Naive thymus-derived CD8-positive, alpha-beta T cell (primary cell): Measurements from ENCODE around the gene PPP1R27. TPM values are rescaled to one million over a fixed set of nuclear protein-coding genes. Genes with fewer than 3 reads are reported as not detected.

ENCODE experiments used
- ATAC-seq, 2 donors: fragments of 150-1000 bp; cut with Tn5 transposase in 1 of 2; sonication (Bioruptor Pico), chemical (Tn5 transposase) in 1 of 2; 1 replicate in 1 of 2; 2 replicates in 1 of 2; pipeline ENCODE4 v1.10.0; 2021; ENCODE audit warnings: mild to moderate bottlenecking in 2 of 2, moderate library complexity in 2 of 2
- POLR2A ChIA-PET: fragments of 350-600 bp; sonication (Branson Sonifier 250); formaldehyde crosslinking; loops from one replicate; lab custom pipeline; 2021; ENCODE audit warnings: antibody characterized with exemption; lab: Charles Lee
- DNase-seq, 10 donors: peaks; one replicate each; pipeline versions ENCODE4 v3.0.0 to v3.0.0-alpha.2; 2020 to 2022
- H3K27ac Mint-ChIP-seq, 10 donors: one replicate each; pipeline ENCODE4 v1.8.0; 2020 to 2022; ENCODE audit warnings: mild to moderate bottlenecking in 10 of 10, mixed read lengths in 10 of 10, moderate library complexity in 4 of 10, inconsistent platforms in 1 of 10
- H3K27me3 Mint-ChIP-seq, 5 donors: one replicate each; pipeline ENCODE4 v1.8.0; 2021 to 2022; ENCODE audit warnings: mixed read lengths in 5 of 5
- H3K36me3 Mint-ChIP-seq, 3 donors: one replicate each; pipeline ENCODE4 v1.8.0; 2020 to 2022; ENCODE audit warnings: mixed read lengths in 3 of 3, mild to moderate bottlenecking in 2 of 3, inconsistent platforms in 1 of 3
- H3K4me1 Mint-ChIP-seq, 4 donors: one replicate each; pipeline ENCODE4 v1.8.0; 2021 to 2022; ENCODE audit warnings: mixed read lengths in 4 of 4
- H3K4me3 Mint-ChIP-seq, 10 donors: one replicate each; pipeline ENCODE4 v1.8.0; 2020 to 2022; ENCODE audit warnings: mild to moderate bottlenecking in 10 of 10, mixed read lengths in 10 of 10, moderate library complexity in 6 of 10, inconsistent platforms in 1 of 10
- H3K9me3 Mint-ChIP-seq, 9 donors: one replicate each; pipeline ENCODE4 v1.8.0; 2020 to 2022; ENCODE audit warnings: mixed read lengths in 9 of 9, mild to moderate bottlenecking in 3 of 9, inconsistent platforms in 1 of 9, moderate library complexity in 1 of 9
- polyA plus RNA-seq, 3 donors: library from polyadenylated mRNA; unstranded; fragments of 300-500 nt; fragmentation: Illumina TruSeq; gene quantifications; one replicate each; pipeline ENCODE4 v1.2.3, GENCODE V29; 2021
- total RNA-seq, 8 experiments: library from RNA in 2 of 8; stranded (reverse) in 2 of 8; gene quantifications; one replicate each; pipeline ENCODE4 v1.2.3 and lab custom pipeline; 2021 to 2026

PPP1R27 gene
- total and polyA plus RNA-seq, 5 experiments from 2014 or later, result 0.11 TPM; not detected in 4

DNA sequence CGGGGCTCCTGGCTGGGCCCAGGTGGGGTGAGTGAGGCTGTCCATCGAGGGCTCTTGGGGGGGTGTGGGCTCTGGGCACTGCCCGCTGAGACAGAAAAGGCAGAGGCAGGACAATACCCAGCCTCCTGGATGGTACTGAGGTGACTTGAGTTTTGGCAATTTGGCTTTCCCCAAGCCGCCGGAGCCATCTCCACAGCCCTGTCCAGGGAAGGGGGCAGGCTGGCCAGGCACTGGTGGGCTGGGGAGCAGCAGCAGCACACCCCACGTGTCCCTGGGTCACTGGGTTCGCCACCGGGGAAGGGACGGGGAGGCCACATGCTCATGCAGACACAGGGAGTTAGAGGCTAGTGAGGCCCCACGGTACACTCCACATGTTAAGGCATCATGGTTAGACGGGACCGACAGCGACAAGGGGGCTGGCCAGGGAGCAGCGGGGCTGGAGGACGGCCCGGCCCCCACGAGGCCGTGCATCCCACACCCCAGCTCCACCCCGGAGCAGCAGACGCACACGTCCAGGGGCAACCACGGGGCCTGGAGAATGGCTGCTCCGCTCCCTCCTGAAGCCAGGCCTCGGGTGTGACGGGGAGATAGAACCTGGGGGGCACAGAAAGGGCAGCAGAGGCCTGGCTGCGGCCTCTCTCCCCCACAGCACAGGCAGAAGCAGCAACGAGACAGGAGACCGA is 33.3 kb upstream of the PPP1R27 start:
- H3K27me3 Mint-ChIP-seq, result no peaks in the 10 kb centered on the region
- POLR2A ChIA-PET, result interaction anchor here (0.9 to 5.3 kb wide), 4 partner anchors 23 to 165 kb away, joined by 3 to 35 read pairs (median 14); partner anchors contain the start of genes MAFG, MRPL12 and SIRT7
- H3K36me3 Mint-ChIP-seq, result peaks cover 0 to 30% (median 2%) of the 10 kb centered on the region in 3 donors
- peaks cover 14 to 59% (median 39%) of the 10 kb centered on the region in 4 donors for H3K4me1 Mint-ChIP-seq
- DNase-seq, result peak in 1 of 10 donors; percentile 64
- H3K27ac Mint-ChIP-seq, result peak overlapping the region in 4 of 10 donors; percentile 35 to 80 (median 50)
- H3K4me3 Mint-ChIP-seq, result peak overlapping the region in 6 of 10 donors; percentile 22 to 69 (median 28)
- no peaks in the 10 kb centered on the region for H3K9me3 Mint-ChIP-seq
- no peak for ATAC-seq

DNA sequence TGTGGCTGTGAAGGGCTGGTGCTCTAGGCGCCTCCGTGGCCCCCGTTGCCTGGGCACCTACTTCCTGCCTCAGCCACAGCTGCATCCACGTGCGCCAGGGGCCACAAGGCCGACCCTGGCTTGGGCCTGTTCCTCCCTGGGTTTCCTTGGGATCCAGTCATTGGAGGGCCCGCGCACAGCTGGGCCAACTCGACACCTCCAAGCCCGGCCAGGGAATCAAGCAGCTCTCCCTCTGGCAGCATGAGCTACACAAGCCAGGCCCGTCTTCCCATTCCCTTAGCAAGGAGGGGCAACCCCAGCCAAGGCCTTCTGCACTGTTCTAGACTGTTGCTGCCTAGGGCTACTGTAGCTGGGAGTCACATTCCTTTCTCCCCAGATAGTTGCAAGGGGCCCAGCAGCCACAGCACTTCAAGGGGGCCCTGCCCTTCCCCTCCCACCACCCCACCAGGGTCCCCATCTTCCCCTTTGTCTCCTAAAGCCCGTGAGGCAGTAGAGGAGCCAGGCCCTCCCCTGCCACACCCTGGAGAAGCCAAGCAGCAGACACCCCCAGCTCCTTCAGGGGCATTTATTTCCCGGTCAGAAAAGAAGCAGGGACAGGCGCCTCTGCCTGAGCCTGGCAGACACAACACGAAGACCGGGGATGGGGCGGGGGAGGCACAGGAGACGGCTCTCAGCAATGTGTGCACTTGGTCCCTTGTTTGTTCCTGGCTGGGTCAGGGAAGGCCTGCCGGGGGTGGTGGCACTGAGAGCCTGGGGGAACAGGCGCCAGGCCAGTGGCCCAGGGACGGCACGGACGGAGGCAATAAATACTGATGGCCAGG is 32.5 kb upstream of the PPP1R27 start:
- DNase-seq, result peak in 5 of 10 donors; percentile 24 to 64 (median 31)
- POLR2A ChIA-PET, result interaction anchor here (0.6 to 3.5 kb wide), 5 partner anchors 13 to 164 kb away, joined by 3 to 22 read pairs (median 4); partner anchors contain the start of genes MAFG, MRPL12 and SIRT7
- peak overlapping the region in 9 of 10 donors; percentile 22 to 91 (median 73) for H3K27ac Mint-ChIP-seq
- H3K9me3 Mint-ChIP-seq, result no peaks in the 10 kb centered on the region
- H3K27me3 Mint-ChIP-seq, result no peaks in the 10 kb centered on the region
- ATAC-seq, result no peak
- peaks cover 15 to 61% (median 41%) of the 10 kb centered on the region in 4 donors for H3K4me1 Mint-ChIP-seq
- H3K36me3 Mint-ChIP-seq, result peaks cover 0 to 33% (median 4%) of the 10 kb centered on the region in 3 donors
- peak overlapping the region in 6 of 10 donors; percentile 11 to 58 (median 27) for H3K4me3 Mint-ChIP-seq

DNA sequence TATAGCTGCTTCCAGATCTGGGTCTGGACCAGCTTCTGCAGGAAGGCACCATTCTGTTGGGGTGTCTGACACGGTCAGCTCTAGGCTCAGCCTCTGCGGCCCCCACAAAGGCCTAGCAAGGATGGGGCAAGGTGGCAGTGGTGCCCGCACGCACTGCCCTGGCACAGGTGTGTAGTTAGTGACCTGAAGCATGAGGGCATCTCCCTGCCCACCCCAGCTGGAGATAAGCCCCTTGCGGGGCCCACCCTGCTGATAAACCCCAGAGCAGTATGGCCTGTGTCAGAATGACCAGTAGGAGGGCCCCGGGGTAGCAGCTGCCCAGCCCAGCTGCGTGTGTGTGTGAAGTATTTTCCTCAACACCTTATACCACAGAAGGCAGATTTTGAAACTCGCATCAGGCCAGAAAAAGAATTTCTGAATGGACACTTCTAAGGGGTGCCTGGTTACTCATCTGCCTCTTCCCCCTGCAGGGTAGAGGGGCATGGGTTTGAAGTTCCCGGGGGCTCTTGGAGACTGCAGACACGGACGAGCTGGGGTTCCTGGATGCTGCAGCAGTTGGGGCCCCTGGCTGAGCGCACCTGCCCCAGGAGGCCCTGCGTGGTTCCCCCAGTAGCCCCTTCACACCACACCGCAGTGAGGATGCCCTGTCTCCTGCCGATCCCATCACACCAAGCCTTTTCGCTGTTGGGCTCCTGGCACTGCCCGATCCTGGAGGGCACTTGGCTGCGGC is 31.8 kb upstream of the PPP1R27 start:
- Mint-ChIP-seq H3K27ac (peak overlapping the region in 8 of 10 donors; percentile 22 to 91 (median 70)), H3K9me3 (no peaks in the 10 kb centered on the region), H3K4me3 (peak overlapping the region in 2 of 10 donors; percentile 20 to 58), H3K27me3 (no peaks in the 10 kb centered on the region), H3K4me1 (peaks cover 15 to 62% (median 42%) of the 10 kb centered on the region in 4 donors), H3K36me3 (peaks cover 0 to 33% (median 4%) of the 10 kb centered on the region in 3 donors)
- DNase-seq, result peak in 2 of 10 donors; percentile 29 to 54
- POLR2A ChIA-PET, result interaction anchor here (0.6 to 1.8 kb wide), 6 partner anchors 12 to 164 kb away, joined by 3 to 5 read pairs (median 3); partner anchors contain the start of genes ANAPC11, MRPL12 and SIRT7
- ATAC-seq, result no peak

DNA sequence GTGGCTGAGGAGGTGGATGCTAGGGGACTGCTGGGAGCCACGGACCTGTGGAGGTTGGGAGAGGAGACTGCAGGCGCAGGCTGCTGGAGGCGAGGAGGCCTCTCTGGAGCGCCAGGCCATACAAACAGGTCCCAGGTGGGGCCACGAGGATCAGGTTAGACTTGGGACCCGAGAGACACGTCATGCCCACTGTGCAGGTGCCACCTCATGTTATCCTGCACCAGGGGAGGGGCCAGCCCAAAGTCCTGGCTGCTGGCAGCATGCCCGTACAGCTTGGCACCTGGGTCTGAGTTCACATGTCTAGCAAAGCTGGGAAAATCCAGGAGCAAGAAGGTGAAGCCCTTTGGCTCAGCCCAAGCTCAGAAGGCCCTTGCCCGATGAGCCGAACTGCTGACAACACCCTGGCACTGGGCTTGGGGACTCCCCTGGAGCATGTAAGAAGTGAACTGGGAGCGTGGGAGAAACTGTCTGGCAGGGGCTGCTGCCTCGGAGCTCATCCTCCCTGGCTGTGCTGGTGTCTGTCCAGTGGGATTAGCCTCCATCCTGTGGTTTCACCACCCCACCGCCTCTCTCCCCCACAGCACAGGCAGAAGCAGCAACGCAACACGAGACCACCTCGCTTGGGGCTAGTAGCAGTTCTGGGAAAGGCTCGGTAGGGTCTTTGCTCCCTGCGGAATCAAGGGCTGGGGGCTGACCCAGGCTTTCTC is 31.0 kb upstream of the PPP1R27 start:
- Mint-ChIP-seq H3K4me1 (peaks cover 18 to 65% (median 43%) of the 10 kb centered on the region in 4 donors), H3K36me3 (peaks cover 0 to 35% (median 4%) of the 10 kb centered on the region in 3 donors)
- DNase-seq, result peak in 3 of 10 donors; percentile 7 to 62 (median 13)

DNA sequence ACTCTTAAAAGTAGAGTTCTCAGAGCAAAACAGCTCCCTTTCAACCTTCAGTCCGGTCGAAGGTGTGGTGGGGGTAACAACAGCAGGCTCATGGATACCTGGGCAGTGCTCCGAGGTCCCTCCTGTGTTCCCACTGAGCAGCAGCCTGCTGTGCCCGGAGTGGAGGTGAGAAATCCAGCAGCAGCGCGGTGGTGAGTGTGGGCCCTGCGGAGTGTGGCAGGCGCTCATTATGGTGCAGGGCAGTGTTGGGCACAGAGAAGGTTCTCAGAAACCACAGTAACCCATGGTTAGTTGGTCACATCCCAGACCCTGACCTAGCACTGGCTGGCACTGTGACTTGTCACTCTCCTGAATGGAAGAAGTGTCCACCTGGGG is 30.5 kb upstream of the PPP1R27 start:
- H3K9me3 Mint-ChIP-seq, result peaks cover 0 to 3% (median 0%) of the 10 kb centered on the region in 9 donors
- H3K27me3 Mint-ChIP-seq, result peaks cover 0 to 3% (median 0%) of the 10 kb centered on the region in 5 donors
- peaks cover 18 to 67% (median 43%) of the 10 kb centered on the region in 4 donors for H3K4me1 Mint-ChIP-seq
- H3K36me3 Mint-ChIP-seq, result peaks cover 0 to 34% (median 6%) of the 10 kb centered on the region in 3 donors
- peak overlapping the region in 5 of 10 donors; percentile 23 to 87 (median 79) for H3K27ac Mint-ChIP-seq
- no peak for ATAC-seq
- H3K4me3 Mint-ChIP-seq, result peak overlapping the region in 4 of 10 donors; percentile 22 to 71 (median 27)
- POLR2A ChIA-PET, result interaction anchor here (1.0 kb wide), 1 partner anchor 111 kb away, joined by 3 read pairs; no protein-coding TSS in a partner anchor
- peak in 1 of 10 donors; percentile 40 for DNase-seq

More for the DNA sequence above, 31.0 kb upstream of the PPP1R27 start:
- H3K27ac Mint-ChIP-seq, result peak overlapping the region in 5 of 10 donors; percentile 23 to 91 (median 79)
- no peak for ATAC-seq
- H3K27me3 Mint-ChIP-seq, result no peaks in the 10 kb centered on the region
- H3K9me3 Mint-ChIP-seq, result no peaks in the 10 kb centered on the region
- POLR2A ChIA-PET, result interaction anchor here (0.6 to 1.8 kb wide), 4 partner anchors 18 to 163 kb away, joined by 3 to 5 read pairs (median 3); partner anchors contain the start of genes ANAPC11 and MRPL12
- peak overlapping the region in 4 of 10 donors; percentile 22 to 71 (median 27) for H3K4me3 Mint-ChIP-seq

DNA sequence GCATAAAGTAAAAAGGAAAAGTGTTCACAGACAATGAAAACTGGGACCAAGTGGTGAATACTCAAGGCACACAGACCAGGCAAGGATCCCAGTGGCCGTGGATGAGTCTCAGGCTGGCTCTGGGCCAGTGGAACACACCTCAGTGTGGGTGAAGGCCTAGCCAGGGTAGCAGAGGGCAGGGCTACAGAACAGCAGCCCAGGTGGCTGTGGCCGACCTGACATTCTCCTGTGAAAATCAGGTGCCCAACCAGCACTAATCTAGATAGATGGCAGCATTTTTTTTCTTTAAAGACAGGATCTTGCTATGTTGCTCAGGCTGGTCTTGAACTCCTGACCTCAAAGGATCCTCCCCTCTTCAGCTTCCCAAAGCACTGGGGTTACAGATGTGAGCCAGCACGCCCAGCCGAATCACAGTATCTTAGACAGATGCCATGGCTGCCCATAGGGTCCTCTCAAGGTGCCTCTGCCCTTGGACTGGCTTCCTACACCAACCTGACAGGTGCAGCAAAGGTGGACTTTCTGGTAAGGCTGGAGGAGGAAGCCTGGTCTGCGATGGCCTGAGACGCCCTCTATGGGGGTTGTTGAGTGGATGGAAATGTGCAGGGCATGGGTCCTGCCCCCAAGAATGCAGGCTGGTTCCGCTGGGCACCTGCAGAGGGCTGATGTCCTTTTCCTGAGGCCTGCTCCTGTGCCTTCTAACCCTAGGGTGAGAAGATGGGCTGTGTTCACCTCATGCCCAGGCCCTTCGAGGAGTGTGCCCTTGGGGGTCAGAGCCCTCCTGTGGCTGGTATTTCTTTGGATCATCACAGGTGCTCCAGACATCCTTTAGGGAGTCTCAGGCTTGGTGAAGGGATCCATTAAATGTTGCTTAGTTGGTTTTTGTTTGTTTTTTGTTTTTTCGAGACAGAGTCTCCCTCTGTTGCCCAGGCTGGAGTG is 29.3 kb upstream of the PPP1R27 start:
- peaks cover 18 to 64% (median 40%) of the 10 kb centered on the region in 4 donors for H3K4me1 Mint-ChIP-seq
- peak overlapping the region in 8 of 10 donors; percentile 27 to 90 (median 78) for H3K27ac Mint-ChIP-seq
- H3K4me3 Mint-ChIP-seq, result peak overlapping the region in 2 of 10 donors; percentile 8 to 45
- peaks cover 0 to 3% (median 0%) of the 10 kb centered on the region in 5 donors for H3K27me3 Mint-ChIP-seq
- H3K9me3 Mint-ChIP-seq, result peaks cover 0 to 3% (median 0%) of the 10 kb centered on the region in 9 donors
- POLR2A ChIA-PET, result no interaction called here
- peaks cover 0 to 27% (median 4%) of the 10 kb centered on the region in 3 donors for H3K36me3 Mint-ChIP-seq
- ATAC-seq (no peak), DNase-seq (peak in 1 of 10 donors; percentile 45)

DNA sequence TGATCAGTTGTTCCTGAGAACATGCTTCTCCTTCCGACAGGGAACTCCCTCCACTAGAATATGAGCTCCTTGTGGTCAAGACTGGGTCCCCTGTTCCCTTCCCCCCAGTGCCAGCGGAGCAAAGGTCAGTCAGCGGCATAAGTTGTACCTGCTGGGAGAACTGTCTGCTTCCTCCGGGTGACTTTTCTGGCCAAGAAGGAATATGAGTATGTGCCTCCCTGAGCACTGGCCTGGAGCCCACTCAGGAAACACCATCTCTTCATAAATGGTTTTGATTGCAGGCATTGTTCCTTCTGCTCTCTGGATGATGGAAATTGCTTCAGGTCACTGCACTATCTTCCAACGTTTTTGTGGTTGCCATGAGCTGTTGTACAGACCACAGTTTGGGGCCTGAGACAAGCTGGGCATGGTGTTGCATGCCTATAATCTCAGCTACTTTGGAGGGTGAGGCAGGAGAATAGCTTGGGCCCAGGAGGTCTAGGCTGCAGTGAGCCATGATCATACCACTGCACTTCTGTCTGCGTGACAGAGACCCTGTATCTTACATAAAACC is 28.3 kb upstream of the PPP1R27 start:
- H3K36me3 Mint-ChIP-seq, result peaks cover 0 to 22% (median 4%) of the 10 kb centered on the region in 3 donors
- H3K27me3 Mint-ChIP-seq, result peaks cover 0 to 3% (median 0%) of the 10 kb centered on the region in 5 donors
- H3K4me3 Mint-ChIP-seq, result peak overlapping the region; percentile 50 to 85 (median 68)
- H3K4me1 Mint-ChIP-seq, result peaks cover 18 to 72% (median 42%) of the 10 kb centered on the region in 4 donors
- no peak for ATAC-seq
- POLR2A ChIA-PET, result interaction anchor here (2.8 kb wide), 1 partner anchor 8 kb away, joined by 45 read pairs; the partner anchor contains the start of gene ARHGDIA
- H3K9me3 Mint-ChIP-seq, result peaks cover 0 to 3% (median 0%) of the 10 kb centered on the region in 9 donors
- peak overlapping the region; percentile 28 to 95 (median 84) for H3K27ac Mint-ChIP-seq
- DNase-seq, result peak in 1 of 10 donors; percentile 53

DNA sequence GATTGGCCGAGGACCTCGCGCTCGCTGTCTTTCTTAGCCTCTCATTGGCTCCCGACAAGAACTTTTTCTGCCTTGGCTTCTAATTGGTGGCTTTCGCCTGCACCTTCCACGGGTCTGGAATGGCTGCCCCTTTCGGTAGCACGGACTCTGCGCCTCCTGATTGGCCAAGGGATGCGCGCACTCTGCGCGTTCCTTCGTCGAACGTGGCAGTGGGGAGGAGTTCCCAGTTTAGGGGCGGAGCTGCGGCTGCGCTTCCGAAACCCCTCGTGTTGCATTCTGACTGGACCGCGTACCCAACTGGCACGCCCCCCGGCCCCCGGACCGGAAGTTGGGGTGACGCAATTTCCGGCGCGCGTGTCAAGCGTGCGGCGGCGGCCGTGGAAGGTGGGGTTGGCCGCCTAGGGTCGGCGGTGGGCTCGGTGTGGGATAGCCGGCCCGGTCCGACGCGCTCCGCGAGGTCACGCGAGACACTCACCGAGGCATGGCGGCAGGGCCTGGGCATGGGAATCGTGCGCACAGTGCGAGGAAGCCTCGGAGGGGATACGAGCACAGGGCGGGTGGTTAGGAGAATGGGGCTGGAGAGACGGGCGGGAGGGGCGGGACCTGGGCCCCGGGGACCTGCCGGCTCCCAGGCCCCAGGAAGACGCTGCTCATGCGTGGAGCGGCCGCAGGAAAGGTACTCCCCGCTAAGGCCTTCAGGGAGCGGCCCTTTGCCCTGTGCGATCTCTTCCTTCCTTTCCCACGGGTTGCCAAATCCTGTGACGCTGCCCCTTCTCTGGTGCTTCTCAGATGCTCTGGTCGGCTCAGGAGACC is 26.1 kb upstream of the PPP1R27 start:
- H3K9me3 Mint-ChIP-seq, result peaks cover 0 to 3% (median 0%) of the 10 kb centered on the region in 9 donors
- peak overlapping the region; percentile 92 to 98 (median 96) for H3K27ac Mint-ChIP-seq
- H3K4me3 Mint-ChIP-seq, result peak overlapping the region; percentile 81 to 94 (median 92)
- peaks cover 0 to 32% (median 4%) of the 10 kb centered on the region in 3 donors for H3K36me3 Mint-ChIP-seq
- POLR2A ChIA-PET, result interaction anchor here (0.7 to 2.8 kb wide), 8 partner anchors 10 to 348 kb away, joined by 3 to 45 read pairs (median 4); partner anchors contain the start of genes ACTG1, ALYREF, ANAPC11 and ARHGDIA
- peak; percentile 98 to 100 (median 99) for DNase-seq
- peaks cover 15 to 67% (median 34%) of the 10 kb centered on the region in 4 donors for H3K4me1 Mint-ChIP-seq
- ATAC-seq, result peak; percentile 84 to 85
- peaks cover 0 to 3% (median 0%) of the 10 kb centered on the region in 5 donors for H3K27me3 Mint-ChIP-seq
